NCI-H1105 treated with DMSO at 0.1 percent for 48 hours (cell line): ENCODE data around the gene SUGP2.

Experiments used
- DNase-seq: peaks from one replicate; lab custom pipeline; 2025; lab: John Stamatoyannopoulos, UW

The SUGP2 gene

GRCh38 chr19:19033426-19034203 lies at the start of gene SUGP2, which contains the start of gene ARMC6:
Gene SUGP2, minus strand, starts transcription at chr19:19033517. Its CDS starts 2,446 bp downstream, at chr19:19031071.
Gene ARMC6, plus strand, starts transcription at chr19:19033603. Its CDS starts 607 bp downstream, at chr19:19034210.
- peak; percentile 91 for DNase-seq

- no peak for DNase-seq
Measured at GRCh38 chr19:19081642-19082151, 48.4 kb upstream of the SUGP2 start.

- no peak for DNase-seq
Measured at GRCh38 chr19:19079571-19079970, 46.3 kb upstream of the SUGP2 start.

DNA sequence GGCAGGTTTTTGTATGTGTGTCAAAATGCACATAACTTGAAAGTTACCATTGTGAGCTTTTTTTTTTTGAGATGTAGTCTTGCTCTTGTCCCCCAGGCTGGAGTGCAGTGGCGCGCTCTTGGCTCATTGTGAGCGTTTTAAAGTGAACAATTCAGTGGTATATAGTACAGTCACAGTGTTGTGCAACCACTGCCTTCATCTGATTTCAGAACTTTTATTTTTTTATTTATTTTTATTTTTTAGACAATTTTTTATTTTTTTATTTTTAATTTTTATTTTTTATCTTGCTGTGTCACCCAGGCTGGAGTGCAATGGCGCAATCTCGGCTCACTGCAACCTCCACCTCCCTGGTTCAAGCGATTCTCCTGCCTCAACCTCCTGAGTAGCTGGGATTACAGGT lies 45.5 kb upstream of the SUGP2 start:
- no peak for DNase-seq

DNA sequence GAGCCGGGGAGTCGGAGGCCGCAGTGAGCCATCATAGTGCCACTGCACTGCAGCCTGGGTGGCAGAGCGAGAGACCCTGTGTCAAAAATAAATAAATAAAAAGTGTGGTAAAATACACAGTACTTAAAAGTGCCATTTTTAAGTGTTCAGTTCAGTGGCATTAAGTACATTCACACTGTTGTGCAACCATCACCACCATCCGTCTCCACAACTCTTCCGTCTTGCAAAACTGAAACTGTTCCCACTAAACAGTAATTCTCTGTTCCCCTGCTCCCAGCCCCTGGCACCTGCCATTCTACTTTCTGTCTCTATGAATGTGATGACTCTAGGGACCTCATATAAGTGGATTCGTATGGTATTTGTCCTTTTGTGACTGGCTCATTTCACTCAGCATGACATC lies 43.8 kb upstream of the SUGP2 start:
- no peak for DNase-seq

DNA sequence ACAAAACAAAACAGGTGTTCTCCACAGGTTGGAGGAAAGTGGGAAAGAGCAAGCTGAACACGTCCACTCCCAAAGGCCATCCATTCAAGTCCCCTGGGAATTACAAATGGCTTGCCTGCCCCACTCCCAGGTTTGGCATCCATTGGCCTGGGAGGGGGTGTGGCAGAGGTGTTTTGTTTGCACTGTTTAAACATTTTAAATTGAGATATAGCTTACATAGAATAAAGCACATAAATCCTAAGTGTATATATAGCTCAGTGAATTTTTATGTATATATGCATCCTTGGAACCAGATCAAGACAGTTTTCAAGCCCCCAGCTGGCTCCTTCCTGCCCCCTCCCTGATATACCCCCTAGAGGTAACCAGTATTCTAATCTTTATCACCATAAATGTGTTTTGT lies 43.2 kb upstream of the SUGP2 start:
- no peak for DNase-seq

DNA sequence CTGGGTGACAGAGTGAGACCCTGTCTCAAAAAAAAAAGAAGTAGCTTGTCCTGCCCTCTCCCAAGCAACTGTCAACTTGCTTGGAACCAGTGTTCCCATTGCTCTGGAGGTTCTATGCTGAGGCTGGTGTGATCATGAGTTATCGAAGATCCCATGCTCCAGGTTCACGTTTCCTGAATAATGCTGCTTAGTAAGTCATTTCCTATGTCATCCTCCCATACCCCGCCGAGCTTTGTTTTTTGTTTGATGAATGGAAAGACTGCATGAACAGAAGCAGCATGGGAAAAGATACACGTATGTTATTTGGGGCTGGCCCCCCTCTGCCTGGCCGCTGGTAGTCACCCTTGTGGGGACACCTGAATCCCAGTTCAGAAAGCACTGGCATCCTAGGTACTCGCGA lies 41.8 kb upstream of the SUGP2 start:
- DNase-seq = no peak

DNA sequence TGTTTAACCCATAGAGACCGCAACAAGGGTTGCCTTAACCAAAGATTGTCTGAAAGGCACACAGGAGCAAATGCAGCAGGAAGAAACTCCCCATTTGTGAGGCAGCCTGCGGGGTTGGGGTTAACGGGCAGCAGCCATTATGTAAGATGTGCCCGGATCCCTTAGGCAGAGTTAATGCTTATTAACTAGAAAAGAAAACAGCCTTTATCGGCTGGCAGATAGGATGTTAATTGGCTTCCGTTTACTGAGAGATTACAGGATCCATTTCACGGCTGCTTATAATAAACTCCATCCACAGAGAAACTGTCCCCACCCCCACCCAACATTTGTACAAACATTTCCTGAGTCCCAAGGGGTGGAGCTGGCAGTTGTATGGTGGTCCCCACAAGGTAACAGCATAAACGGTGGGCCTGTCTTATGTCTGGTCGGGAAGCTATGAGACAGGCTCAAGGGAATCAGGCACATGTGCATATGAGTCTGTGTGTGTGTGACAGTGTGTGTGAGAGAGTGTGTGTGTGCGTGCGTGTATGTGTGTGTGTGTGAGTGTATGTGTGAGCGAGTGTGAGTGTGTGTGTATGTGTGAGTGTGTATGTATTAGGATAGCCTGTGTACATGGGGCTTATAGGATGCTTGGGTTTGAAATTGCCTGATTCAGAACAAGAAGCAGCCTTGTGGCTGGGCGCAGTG lies 41.0 kb upstream of the SUGP2 start:
- DNase-seq = no peak

- no peak for DNase-seq
Measured at GRCh38 chr19:19071897-19072296, 38.6 kb upstream of the SUGP2 start.

DNA sequence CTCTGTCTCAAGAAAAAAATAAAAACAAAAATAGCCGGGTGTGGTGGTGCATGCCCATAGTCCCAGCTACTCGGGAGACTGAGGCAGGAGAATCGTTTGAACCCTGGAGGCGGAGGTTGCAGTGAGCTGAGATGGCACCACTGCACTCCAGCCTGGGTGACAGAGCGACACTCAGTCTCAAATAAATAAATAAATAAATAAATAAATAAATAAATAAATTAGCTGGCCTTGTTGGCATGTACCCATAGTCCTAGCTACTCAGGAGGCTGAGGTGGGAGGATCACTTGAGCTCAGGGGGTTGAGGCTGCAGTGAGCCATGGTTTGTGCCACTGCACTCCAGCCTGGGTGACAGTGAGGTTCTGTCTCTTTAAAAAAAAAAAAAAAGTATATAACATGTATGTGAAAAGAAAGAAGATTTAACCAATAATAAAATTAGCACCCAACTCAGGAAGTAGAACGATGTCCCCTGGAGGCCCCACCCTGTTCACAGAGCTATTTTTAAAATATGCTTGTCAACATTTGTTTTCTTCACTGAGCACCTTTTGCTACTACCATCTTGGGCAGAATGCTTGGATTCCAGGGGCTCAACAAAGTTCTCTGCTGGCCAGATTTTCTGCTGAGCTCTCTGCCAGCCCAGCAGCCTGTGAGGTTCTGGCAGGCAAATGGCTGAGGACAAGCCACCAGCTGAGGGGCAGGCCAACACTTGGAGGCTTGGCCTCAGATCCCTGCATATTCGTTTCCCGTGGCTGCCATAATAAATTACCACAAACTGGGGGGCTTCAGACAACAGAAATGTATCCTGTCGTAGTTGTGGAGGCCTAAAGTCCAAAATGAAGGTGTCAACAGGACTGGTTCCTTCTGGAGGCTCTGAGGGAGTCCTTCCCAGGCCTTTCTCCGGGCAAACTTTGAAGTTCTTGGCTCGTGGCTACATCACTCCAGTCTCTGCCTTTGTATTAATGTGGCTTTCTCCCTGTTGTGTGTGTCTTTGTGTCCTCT lies 35.6 kb upstream of the SUGP2 start:
- no peak for DNase-seq

- no peak for DNase-seq
Measured at GRCh38 chr19:19067276-19068072, 34.2 kb upstream of the SUGP2 start.

GRCh38 chr19:19064811-19065745 lies 31.8 kb upstream of the SUGP2 start:
- DNase-seq = no peak

GRCh38 chr19:19064098-19064722 lies 30.9 kb upstream of the SUGP2 start:
- DNase-seq = no peak

DNA sequence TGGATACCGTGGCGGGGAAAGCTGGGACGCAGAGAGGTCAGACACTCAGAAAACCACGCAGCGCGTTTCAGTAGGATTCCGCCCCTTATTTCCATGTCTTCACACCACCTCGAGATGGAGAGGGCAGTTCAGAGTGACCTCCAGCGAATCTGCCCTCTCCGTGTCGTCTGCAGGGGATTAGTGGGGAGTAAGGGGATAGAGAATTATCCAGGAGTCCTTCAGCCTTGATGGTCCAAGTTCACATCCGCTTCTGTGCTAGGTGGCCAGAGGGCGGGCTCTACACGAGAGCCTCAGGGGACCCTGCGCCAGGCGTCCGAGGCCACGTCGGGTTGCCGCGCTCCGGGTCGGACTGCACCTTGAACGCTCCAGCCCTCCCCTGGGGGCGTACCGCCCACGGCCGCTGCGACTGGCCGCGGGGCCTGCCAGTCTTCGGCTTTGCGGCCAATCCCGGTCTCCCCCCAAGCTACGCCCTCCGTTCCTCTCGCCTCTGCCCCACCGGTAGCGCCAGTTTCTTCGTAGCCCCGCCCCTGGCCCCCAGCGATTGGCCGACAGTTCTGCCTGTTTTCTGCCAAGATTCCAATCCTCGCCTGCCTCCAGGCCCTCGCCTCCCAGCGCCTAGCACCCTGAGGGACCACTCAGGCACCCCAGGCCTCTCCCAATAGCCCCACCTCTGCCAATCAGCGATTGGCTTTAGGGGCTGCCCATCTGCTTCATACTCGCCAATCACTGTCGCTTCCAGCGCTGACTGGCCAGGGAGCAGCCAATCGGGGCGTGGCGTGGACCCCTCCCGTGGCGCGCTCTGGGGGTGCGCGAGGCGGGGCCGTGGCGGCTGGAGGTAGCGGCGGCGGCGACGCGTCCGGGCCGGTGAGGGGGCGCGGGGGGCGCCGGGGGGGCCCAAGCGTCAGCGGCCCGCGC lies 30.1 kb upstream of the SUGP2 start, which contains the start of gene SLC25A42:
SLC25A42 (plus strand) TSS at position 812 of the 915 bp plus-strand sequence. CDS start 32,131 bp downstream, outside the sequence.
- peak; percentile 99 for DNase-seq

GRCh38 chr19:19062454-19063182 lies 29.3 kb upstream of the SUGP2 start:
- no peak for DNase-seq

GRCh38 chr19:19061506-19061905 lies 28.2 kb upstream of the SUGP2 start:
- DNase-seq = peak; percentile 55

DNA sequence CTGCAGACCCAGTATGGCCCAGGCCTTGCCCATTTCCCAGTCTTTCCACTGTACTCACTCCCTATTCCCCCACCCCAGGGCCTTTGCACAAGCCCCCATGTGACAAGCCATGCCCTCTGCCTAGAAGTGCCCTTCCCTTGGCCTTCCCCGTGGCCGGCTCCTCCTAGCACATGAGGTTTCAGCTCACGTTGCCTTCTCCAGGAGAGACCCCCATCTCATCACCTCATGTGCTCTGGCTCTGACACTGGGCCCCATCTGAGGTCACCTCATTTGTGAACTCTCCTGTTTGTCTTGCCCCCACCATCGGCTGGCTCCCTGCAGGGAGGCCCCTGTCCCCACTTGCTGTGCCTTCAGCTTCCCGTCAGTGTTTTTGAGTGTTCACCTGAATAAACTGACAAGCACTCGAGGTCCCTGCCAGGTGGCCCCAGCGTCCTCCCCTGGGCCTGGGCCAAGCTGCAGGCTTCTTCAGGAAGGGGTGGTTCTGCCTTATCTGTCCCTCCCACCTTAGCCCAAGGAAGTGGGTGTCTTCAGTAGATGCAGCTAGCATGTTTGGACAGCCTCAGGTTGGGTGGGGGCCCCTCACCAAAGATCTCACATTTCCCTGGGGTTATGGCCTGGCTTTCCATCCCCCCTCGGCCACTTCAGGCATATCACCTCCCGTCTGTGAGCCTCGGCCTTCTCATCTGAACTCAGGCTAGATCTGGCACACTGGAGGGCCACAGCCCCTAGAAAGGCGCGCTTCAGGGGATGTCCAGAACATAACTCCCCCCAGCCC lies 26.7 kb upstream of the SUGP2 start:
- DNase-seq = no peak
